AG09319 (cell line): Measurements from ENCODE around the gene SYNGR3.

ENCODE experiments used
- DNase-seq: peaks from one replicate; pipeline ENCODE4 v3.0.0-alpha.2; 2010; ENCODE audit warnings: low read depth; ENCODE audit errors: extremely low read depth
- CTCF ChIP-seq: IDR thresholded peaks from 2 replicates; pipeline ENCODE4 v1.5.1; 2011; ENCODE audit warnings: low read depth, mild to moderate bottlenecking, inconsistent platforms, low read length, moderate library complexity

The SYNGR3 gene

GRCh38 chr16:1944612-1945199 lies 45.1 kb upstream of the SYNGR3 start:
- no peak for TF ChIP-seq CTCF
- DNase-seq, result no peak

GRCh38 chr16:1945559-1946391 lies 44.0 kb upstream of the SYNGR3 start:
- TF ChIP-seq CTCF, result no peak
- DNase-seq, result no peak

DNA sequence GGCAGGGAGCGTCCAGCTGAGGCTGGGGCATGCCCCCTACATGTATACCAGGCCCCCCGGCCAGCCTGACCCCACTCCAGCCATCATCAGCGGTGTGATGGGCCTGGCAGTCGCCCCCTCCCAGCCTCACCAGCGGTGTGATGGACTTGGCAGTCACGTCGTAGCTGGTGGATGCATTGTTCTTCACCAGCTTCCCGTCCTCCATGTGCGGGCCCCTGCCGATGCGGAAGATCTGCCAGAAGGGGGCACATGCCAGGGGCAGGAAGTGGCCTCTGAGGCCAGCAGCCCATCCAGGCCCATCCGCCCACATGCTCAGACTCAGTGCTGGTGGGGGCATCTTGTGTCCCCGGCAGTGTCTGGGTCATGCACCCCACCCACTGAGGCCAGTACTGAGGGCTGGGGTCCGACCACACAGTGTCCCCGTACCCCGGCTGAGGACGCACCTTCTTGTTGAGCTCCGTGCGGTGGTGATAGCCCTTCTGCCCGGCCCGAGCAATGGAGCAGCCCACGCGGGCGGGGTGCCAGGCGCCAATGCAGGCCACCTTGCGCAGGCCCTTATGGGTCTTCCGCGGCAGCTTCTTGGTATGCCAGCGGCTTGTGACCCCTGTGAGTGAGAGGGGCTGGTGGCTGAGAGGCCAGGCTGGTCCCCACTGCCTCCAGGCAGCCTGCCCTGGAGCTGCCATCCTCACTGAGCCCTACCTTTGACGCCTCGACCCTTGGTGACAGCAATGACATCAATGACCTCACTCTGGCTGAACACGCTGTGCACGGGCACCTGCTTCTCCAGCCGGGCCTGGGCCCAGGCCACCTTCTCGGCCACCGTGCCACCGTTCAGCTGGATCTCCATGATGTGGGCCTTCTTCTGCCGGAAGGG lies 43.0 kb upstream of the SYNGR3 start:
- DNase-seq, result no peak

GRCh38 chr16:1947369-1947670 lies 42.5 kb upstream of the SYNGR3 start:
- DNase-seq, result no peak
- TF ChIP-seq CTCF, result no peak

More for the DNA sequence above, 43.0 kb upstream of the SYNGR3 start:
- no peak for TF ChIP-seq CTCF

GRCh38 chr16:1949507-1949906 lies 40.3 kb upstream of the SYNGR3 start:
- TF ChIP-seq CTCF, result no peak

GRCh38 chr16:1950047-1950446 lies 39.7 kb upstream of the SYNGR3 start:
- no peak for TF ChIP-seq CTCF
- DNase-seq, result no peak

More at GRCh38 chr16:1949507-1949906, 40.3 kb upstream of the SYNGR3 start:
- no peak for DNase-seq

DNA sequence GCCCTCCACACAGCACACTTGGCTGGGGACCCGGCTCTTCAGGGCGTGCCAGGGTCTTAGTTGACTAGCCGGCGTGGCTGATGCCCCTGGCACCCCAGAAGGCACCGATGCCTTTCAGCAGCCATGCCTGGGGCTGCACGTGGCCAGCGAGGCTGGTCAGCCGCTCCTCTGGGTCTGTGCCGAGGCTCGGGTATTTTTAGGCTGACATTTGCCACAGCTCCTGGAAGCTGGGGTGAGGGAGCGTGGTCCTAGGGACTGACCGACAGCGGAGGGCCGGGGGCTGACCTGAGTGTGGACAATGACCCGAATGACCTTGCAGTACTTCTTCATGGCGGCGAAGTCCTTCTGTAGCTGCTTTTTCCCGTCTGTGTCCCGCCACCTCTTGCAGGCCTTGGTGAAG lies 39.2 kb upstream of the SYNGR3 start:
- TF ChIP-seq CTCF, result no peak
- no peak for DNase-seq
